Large intestine (tissue), 3 donors: Measurements from ENCODE around the gene DDX19B. TPM values are rescaled to one million over a fixed set of nuclear protein-coding genes. Genes with fewer than 3 reads are reported as not detected.
"Not testable (repeated sequence)": the region's sequence is repeated elsewhere in the genome, so short reads cannot be mapped to it uniquely, and the experiment has no call there.

Experiments used
- DNase-seq, 2 donors: peaks; one replicate each; pipeline versions ENCODE4 v3.0.0 to v3.0.0-alpha.2; 2013
- H3K27ac ChIP-seq: one replicate; pipeline ENCODE4 v1.5.1; 2013; ENCODE audit warnings: low read length
- H3K27me3 ChIP-seq: 2 replicates; pipeline ENCODE4 v1.6.1; 2013; ENCODE audit warnings: low read length; ENCODE audit not compliant: control insufficient read depth, insufficient read depth
- H3K36me3 ChIP-seq: 2 replicates; pipeline ENCODE4 v1.6.1; 2013; ENCODE audit warnings: low read length; ENCODE audit not compliant: control insufficient read depth, insufficient read depth
- H3K4me1 ChIP-seq: one replicate; pipeline ENCODE4 v1.6.1; 2013; ENCODE audit warnings: low read length; ENCODE audit not compliant: control insufficient read depth, insufficient read depth
- H3K4me3 ChIP-seq: one replicate; pipeline ENCODE4 v1.5.1; 2013; ENCODE audit warnings: low read length
- H3K9me3 ChIP-seq: one replicate; pipeline ENCODE4 v1.6.1; 2013; ENCODE audit warnings: mild to moderate bottlenecking, low read depth, low read length, moderate library complexity; ENCODE audit not compliant: control insufficient read depth
- WGBS: methylation state at CpG from one replicate; pipeline ENCODE4 v1.1.5; 2013; ENCODE audit warnings: low lambda C conversion rate; ENCODE audit not compliant: insufficient coverage; 5-methylcytosine and 5-hydroxymethylcytosine counted together
- polyA plus RNA-seq: library from polyadenylated mRNA; unstranded; fragments of 120-200 nt; gene quantifications from one replicate; pipeline ENCODE4 v1.2.1, GENCODE V29; 2013

DDX19B gene
- polyA plus RNA-seq, 1 donor = 28.5 TPM

- no peak for DNase-seq
- no peaks in the 10 kb centered on the region for H3K27me3 ChIP-seq
- no peak overlapping the region for H3K4me3 ChIP-seq
- no peak overlapping the region for H3K27ac ChIP-seq
- no peaks in the 10 kb centered on the region for H3K9me3 ChIP-seq
- no peaks in the 10 kb centered on the region for H3K4me1 ChIP-seq
- WGBS = 100% methylated on average over 1 of the region's 2 CpGs
- peaks cover 6% of the 10 kb centered on the region for H3K36me3 ChIP-seq
Measured at GRCh38 chr16:70306880-70307279, 7.9 kb downstream of the DDX19B start.

- not testable (repeated sequence) for H3K9me3 ChIP-seq, H3K4me1 ChIP-seq, H3K4me3 ChIP-seq, H3K36me3 ChIP-seq, H3K27ac ChIP-seq, DNase-seq, H3K27me3 ChIP-seq
- WGBS = 100% methylated on average over 1 of the region's 2 CpGs
Measured at GRCh38 chr16:70307726-70308125, 8.7 kb downstream of the DDX19B start.

- WGBS = 100% methylated on average over 1 of the region's 5 CpGs
- H3K27ac ChIP-seq = no peak overlapping the region
- no peaks in the 10 kb centered on the region for H3K27me3 ChIP-seq
- no peak overlapping the region for H3K4me3 ChIP-seq
- H3K4me1 ChIP-seq = no peaks in the 10 kb centered on the region
- peaks cover 56% of the 10 kb centered on the region for H3K36me3 ChIP-seq
- no peaks in the 10 kb centered on the region for H3K9me3 ChIP-seq
- DNase-seq = no peak
Measured at GRCh38 chr16:70320121-70320520, 21.1 kb downstream of the DDX19B start.

GRCh38 chr16:70324998-70325747 is 26.2 kb downstream of the DDX19B start:
- 100% methylated on average over 1 of the region's 7 CpGs for WGBS
- DNase-seq = no peak
- Histone ChIP-seq H3K36me3 (peaks cover 50% of the 10 kb centered on the region), H3K4me3 (no peak overlapping the region), H3K4me1 (no peaks in the 10 kb centered on the region), H3K27ac (no peak overlapping the region), H3K9me3 (no peaks in the 10 kb centered on the region), H3K27me3 (no peaks in the 10 kb centered on the region)

GRCh38 chr16:70331091-70331490 is 32.1 kb downstream of the DDX19B start:
- no peak overlapping the region for H3K4me3 ChIP-seq
- peaks cover 43% of the 10 kb centered on the region for H3K36me3 ChIP-seq
- no peaks in the 10 kb centered on the region for H3K4me1 ChIP-seq
- DNase-seq = no peak
- no peaks in the 10 kb centered on the region for H3K9me3 ChIP-seq
- WGBS = no CpG with 5 or more reads among the region's 1 CpG
- no peak overlapping the region for H3K27ac ChIP-seq
- no peaks in the 10 kb centered on the region for H3K27me3 ChIP-seq

GRCh38 chr16:70331588-70332358 is 32.8 kb downstream of the DDX19B start:
- no CpG with 5 or more reads among the region's 9 CpGs for WGBS
- no peak for DNase-seq
- Histone ChIP-seq H3K27ac (no peak overlapping the region), H3K36me3 (peaks cover 47% of the 10 kb centered on the region), H3K9me3 (no peaks in the 10 kb centered on the region), H3K4me1 (no peaks in the 10 kb centered on the region), H3K4me3 (no peak overlapping the region), H3K27me3 (no peaks in the 10 kb centered on the region)

- H3K27me3 ChIP-seq, H3K9me3 ChIP-seq, H3K4me1 ChIP-seq, DNase-seq, H3K4me3 ChIP-seq, H3K27ac ChIP-seq: not testable (repeated sequence)
- H3K36me3 ChIP-seq = peaks cover 43% of the 10 kb centered on the region
- WGBS = no CpG with 5 or more reads among the region's 12 CpGs
Measured at GRCh38 chr16:70332728-70333127, 33.7 kb downstream of the DDX19B start.

GRCh38 chr16:70337814-70338213 is 38.8 kb downstream of the DDX19B start:
- Histone ChIP-seq H3K36me3 (peaks cover 23% of the 10 kb centered on the region), H3K4me1 (no peaks in the 10 kb centered on the region), H3K9me3 (no peaks in the 10 kb centered on the region), H3K27ac (no peak overlapping the region), H3K4me3 (no peak overlapping the region), H3K27me3 (no peaks in the 10 kb centered on the region)
- 100% methylated on average over 1 of the region's 5 CpGs for WGBS
- DNase-seq = no peak

GRCh38 chr16:70341600-70341999 is 42.6 kb downstream of the DDX19B start:
- Histone ChIP-seq H3K4me3 (no peak overlapping the region), H3K27me3 (no peaks in the 10 kb centered on the region), H3K9me3 (no peaks in the 10 kb centered on the region), H3K36me3 (peaks cover 2% of the 10 kb centered on the region), H3K4me1 (no peaks in the 10 kb centered on the region), H3K27ac (no peak overlapping the region)
- no peak for DNase-seq
- WGBS = no CpG with 5 or more reads among the region's 4 CpGs

- no peak for DNase-seq
- no peaks in the 10 kb centered on the region for H3K9me3 ChIP-seq
- no peak overlapping the region for H3K4me3 ChIP-seq
- no peak overlapping the region for H3K27ac ChIP-seq
- no CpG with 5 or more reads among the region's 3 CpGs for WGBS
- H3K36me3 ChIP-seq = no peaks in the 10 kb centered on the region
- no peaks in the 10 kb centered on the region for H3K27me3 ChIP-seq
- H3K4me1 ChIP-seq = no peaks in the 10 kb centered on the region
Measured at GRCh38 chr16:70342016-70342415, 43.0 kb downstream of the DDX19B start.
